ENCODE measurements around the gene PRKN.

The PRKN gene

DNA sequence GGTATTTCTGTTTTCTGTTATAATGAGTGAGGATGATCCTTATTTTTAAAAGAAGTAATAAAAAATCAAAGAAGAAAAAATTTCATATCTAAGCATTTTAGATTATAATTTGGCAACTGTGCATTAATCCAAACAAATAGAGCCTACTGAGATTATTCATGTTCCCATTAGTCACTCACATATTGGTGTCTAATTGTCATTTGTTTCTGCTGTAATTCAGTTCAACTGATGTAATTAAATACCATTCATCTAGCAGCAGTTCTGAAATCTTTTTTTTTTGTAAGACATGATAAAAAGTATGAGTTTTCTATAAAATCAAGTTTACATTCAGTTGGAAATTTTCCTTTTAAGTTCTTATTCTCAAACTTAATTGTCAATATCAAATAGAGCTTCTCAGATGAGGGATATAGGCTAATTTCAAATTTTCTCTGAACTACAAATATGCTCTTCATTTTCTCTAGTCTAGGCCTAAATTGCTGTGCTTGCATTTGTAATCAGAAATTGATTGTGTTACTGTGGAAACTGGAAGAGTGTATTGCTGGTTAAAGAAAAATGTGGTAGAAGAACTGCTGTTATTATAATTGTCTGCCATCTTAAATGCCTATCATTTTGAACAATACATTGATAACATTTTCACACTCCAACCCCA is 23.8 kb upstream of the PRKN start:
- TF ChIP-seq, protein P1, sequence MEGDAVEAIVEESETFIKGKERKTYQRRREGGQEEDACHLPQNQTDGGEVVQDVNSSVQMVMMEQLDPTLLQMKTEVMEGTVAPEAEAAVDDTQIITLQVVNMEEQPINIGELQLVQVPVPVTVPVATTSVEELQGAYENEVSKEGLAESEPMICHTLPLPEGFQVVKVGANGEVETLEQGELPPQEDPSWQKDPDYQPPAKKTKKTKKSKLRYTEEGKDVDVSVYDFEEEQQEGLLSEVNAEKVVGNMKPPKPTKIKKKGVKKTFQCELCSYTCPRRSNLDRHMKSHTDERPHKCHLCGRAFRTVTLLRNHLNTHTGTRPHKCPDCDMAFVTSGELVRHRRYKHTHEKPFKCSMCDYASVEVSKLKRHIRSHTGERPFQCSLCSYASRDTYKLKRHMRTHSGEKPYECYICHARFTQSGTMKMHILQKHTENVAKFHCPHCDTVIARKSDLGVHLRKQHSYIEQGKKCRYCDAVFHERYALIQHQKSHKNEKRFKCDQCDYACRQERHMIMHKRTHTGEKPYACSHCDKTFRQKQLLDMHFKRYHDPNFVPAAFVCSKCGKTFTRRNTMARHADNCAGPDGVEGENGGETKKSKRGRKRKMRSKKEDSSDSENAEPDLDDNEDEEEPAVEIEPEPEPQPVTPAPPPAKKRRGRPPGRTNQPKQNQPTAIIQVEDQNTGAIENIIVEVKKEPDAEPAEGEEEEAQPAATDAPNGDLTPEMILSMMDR (conservative IDR thresholded peaks at IDR 0.05), result no peak
- TF ChIP-seq ZFX (IDR thresholded peaks at IDR 0.05), result no peak
- no peak overlapping the region for H3K27ac ChIP-seq

- TF ChIP-seq ZFX (IDR thresholded peaks at IDR 0.05), result no peak
- TF ChIP-seq, protein P1 (conservative IDR thresholded peaks at IDR 0.05), result no peak
- H3K27ac ChIP-seq, result no peak overlapping the region
Measured at GRCh38 chr6:162750776-162751175, 23.2 kb upstream of the PRKN start.

DNA sequence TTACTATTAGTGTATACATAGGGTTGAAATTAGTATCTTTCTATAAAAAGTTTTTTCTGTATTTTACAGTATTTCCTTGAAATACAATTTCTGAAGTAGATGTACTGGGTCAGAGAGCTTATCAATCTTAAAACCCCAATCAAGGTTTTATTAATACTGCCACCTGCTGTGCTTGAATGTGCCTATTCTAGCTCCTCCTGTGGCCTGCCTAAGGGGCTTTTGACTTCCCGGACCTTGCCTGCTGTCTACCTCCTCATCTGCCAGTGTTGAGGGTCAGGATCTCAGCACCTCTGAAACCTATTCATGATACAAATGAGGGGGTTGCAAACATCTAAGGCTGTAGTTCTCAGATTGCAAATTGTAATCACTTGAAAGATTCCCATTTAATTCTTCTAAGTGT is 9.4 kb upstream of the PRKN start:
- H3K27ac ChIP-seq, result no peak overlapping the region
- no peak for TF ChIP-seq ZFX (IDR thresholded peaks at IDR 0.05)
- TF ChIP-seq, protein P1 (conservative IDR thresholded peaks at IDR 0.05), result no peak; the same call in none of the 2 replicates

DNA sequence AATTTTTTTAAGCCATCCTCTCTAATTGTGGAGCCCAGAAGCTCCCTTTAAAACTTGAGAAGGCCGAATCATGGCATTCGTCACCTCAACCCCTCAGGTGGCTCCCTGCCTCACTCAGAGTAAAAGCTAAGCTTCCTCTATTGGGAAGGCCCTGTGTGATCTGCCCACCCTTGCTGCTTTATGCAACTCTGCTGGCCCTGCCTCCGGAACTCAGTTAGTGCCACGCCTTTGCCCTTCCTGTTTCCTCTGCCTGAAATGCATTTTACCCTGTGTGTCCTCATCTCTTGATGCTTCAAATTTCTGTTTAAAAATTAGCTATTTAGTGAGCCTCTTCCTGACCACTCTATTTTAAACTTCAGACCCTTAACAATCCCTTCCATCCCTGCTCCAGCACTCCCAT is 5.9 kb upstream of the PRKN start:
- TF ChIP-seq, protein P1 (conservative IDR thresholded peaks at IDR 0.05), result no peak
- no peak for TF ChIP-seq ZFX (IDR thresholded peaks at IDR 0.05)
- no peak overlapping the region for H3K27ac ChIP-seq

DNA sequence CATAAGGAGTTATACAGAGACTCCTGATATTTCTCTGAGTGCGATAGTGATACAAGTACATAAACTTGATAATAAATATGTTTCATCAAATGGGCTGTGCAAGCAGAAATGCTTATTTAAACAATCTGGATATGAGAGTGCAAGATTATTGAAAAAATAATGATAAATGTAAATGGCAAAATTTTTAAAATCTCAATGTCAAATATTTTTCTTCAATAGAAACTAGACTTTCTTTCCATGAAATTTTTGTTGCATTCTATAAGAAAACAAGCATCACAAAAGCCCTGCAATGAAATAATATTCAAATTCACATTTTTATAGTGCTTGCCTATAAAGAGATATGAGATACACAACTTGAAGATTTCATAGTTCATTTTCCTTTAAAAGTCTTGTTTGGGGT is 2.9 kb upstream of the PRKN start:
- TF ChIP-seq ZFX (IDR thresholded peaks at IDR 0.05), result no peak
- TF ChIP-seq, protein P1 (conservative IDR thresholded peaks at IDR 0.05), result no peak

GRCh38 chr6:162728706-162729105 is 1.1 kb upstream of the PRKN start:
- H3K27ac ChIP-seq, result no peak overlapping the region
- TF ChIP-seq ZFX (IDR thresholded peaks at IDR 0.05), result no peak
- TF ChIP-seq, protein P1 (conservative IDR thresholded peaks at IDR 0.05), result no peak

More for the DNA sequence above, 2.9 kb upstream of the PRKN start:
- no peak overlapping the region for H3K27ac ChIP-seq

DNA sequence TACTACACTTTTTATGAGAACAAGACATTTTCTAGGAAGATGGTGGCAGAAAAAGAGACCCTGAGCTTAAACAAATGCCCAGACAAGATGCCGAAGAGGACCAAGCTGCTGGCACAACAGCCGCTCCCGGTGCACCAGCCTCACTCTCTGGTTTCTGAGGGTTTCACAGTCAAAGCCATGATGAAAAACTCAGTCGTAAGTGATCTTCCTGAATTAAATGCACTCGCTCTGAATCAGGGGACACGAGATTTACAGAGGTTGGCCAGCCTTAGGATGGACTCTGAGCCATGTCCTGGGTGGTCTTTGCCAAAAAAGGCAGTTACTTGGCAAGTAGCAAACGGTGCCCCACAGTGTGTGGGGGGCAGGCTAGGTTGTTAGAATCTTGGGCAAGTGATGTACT is 631 bp upstream of the PRKN start:
- no peak overlapping the region for H3K27ac ChIP-seq
- TF ChIP-seq, protein P1 (conservative IDR thresholded peaks at IDR 0.05), result no peak
- no peak for TF ChIP-seq ZFX (IDR thresholded peaks at IDR 0.05)

Data from C4-2B (cell line).